ENCODE measurements around the gene N4BP2.

- no peak for TF ChIP-seq POLR2A (IDR thresholded peaks at IDR 0.05)
- no peak for TF ChIP-seq CTCF (IDR thresholded peaks at IDR 0.05 in 8 of 11, conservative IDR thresholded peaks at IDR 0.05 in 3 of 11)
- TF ChIP-seq POLR2AphosphoS5 (IDR thresholded peaks at IDR 0.05) = no peak
Measured at GRCh38 chr4:40118861-40119260, 62.2 kb downstream of the N4BP2 start.
